ENCODE data around the gene SEPTIN8.

The SEPTIN8 gene

GRCh38 chr5:132820162-132820754, 43.2 kb upstream of the SEPTIN8 start:
- DNase-seq (peak; percentile 83), ATAC-seq (ENCODE audit: insufficient read depth, low read depth) (peak; percentile 98)
- Histone ChIP-seq H3K9ac (ENCODE audit: low read depth, low read length) (no peak overlapping the region), H3K27me3 (ENCODE audit: insufficient read depth, low read length, poor library complexity) (no peaks in the 10 kb centered on the region), H3K4me1 (ENCODE audit: insufficient read depth, low read length) (no peaks in the 10 kb centered on the region), H3K79me2 (ENCODE audit: insufficient read depth, low read length) (no peaks in the 10 kb centered on the region), H3K9me3 (ENCODE audit: insufficient read depth, low read length, severe bottlenecking) (no peaks in the 10 kb centered on the region), H2AFZ (ENCODE audit: low read depth, low read length) (no peak overlapping the region), H3K4me2 (ENCODE audit: insufficient read depth, low read length) (no peak overlapping the region), H3K36me3 (ENCODE audit: insufficient read depth, low read length) (no peaks in the 10 kb centered on the region), H3K27ac (ENCODE audit: low read length) (no peak overlapping the region), H4K20me1 (ENCODE audit: insufficient read depth, low read length) (no peaks in the 10 kb centered on the region), H3K4me3 (ENCODE audit: low read depth in 1 of 2, low read length in 2 of 2) (no peak overlapping the region)
- no peak for TF ChIP-seq EZH2 (IDR thresholded peaks at IDR 0.05; ENCODE audit: borderline replicate concordance, low read depth, low read length, severe bottlenecking)
- TF ChIP-seq CTCF (IDR thresholded peaks at IDR 0.05; ENCODE audit: borderline replicate concordance, extremely low read depth, low read length, poor library complexity, severe bottlenecking): peak; percentile 88

DNA sequence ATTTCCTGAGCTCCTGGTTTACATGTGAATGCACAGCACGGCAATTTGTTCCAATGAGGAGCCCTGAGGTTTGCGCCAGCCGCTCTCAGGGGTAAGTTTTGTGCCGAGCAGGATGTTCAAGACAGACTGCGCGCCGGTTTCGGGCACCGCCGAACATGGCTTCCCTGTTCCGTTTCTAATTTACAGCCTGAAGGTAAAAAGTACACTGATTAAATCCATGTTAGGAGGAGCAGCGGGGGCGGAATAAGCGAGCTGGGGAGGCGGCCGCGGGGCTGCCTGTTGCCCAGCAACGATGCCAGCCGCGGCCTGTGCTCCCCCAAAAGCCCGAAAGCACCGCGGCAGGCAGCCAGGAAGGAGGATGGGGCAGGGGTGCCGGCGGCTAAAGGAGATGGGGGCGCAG, 42.4 kb upstream of the SEPTIN8 start:
- TF ChIP-seq CTCF (IDR thresholded peaks at IDR 0.05; ENCODE audit: borderline replicate concordance, extremely low read depth, low read length, poor library complexity, severe bottlenecking) (no peak), EZH2 (IDR thresholded peaks at IDR 0.05; ENCODE audit: borderline replicate concordance, low read depth, low read length, severe bottlenecking) (no peak)
- no peaks in the 10 kb centered on the region for H3K9me3 ChIP-seq (ENCODE audit: insufficient read depth, low read length, severe bottlenecking)
- no peak overlapping the region for H2AFZ ChIP-seq (ENCODE audit: low read depth, low read length)
- H4K20me1 ChIP-seq (ENCODE audit: insufficient read depth, low read length): no peaks in the 10 kb centered on the region
- no peak overlapping the region for H3K4me3 ChIP-seq (ENCODE audit: low read depth in 1 of 2, low read length in 2 of 2)
- H3K27me3 ChIP-seq (ENCODE audit: insufficient read depth, low read length, poor library complexity): no peaks in the 10 kb centered on the region
- no peaks in the 10 kb centered on the region for H3K79me2 ChIP-seq (ENCODE audit: insufficient read depth, low read length)
- no peaks in the 10 kb centered on the region for H3K4me1 ChIP-seq (ENCODE audit: insufficient read depth, low read length)
- ATAC-seq (ENCODE audit: insufficient read depth, low read depth): no peak
- H3K9ac ChIP-seq (ENCODE audit: low read depth, low read length): no peak overlapping the region
- no peak for DNase-seq
- no peak overlapping the region for H3K4me2 ChIP-seq (ENCODE audit: insufficient read depth, low read length)
- no peak overlapping the region for H3K27ac ChIP-seq (ENCODE audit: low read length)
- H3K36me3 ChIP-seq (ENCODE audit: insufficient read depth, low read length): no peaks in the 10 kb centered on the region

DNA sequence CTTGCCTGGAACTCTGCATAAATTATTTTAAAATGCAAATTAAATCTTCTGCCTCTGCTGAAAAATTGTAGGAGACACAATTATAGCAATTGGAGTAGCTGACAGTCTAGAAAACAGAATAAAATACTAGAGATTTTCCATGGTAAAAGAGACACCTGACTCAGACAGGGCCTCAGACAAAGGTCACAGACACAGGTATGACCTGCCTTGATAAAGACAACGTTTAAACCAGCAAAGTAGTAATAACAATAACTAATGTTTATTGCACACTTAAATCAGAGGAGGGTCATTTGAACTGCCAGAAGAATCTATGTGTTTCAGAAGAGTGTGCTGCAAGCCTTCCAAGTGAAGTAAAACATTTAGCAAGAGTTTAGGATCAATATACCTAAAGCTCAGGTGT, 40.0 kb upstream of the SEPTIN8 start:
- Histone ChIP-seq H4K20me1 (ENCODE audit: insufficient read depth, low read length) (no peaks in the 10 kb centered on the region), H3K4me1 (ENCODE audit: insufficient read depth, low read length) (no peaks in the 10 kb centered on the region), H3K4me2 (ENCODE audit: insufficient read depth, low read length) (no peak overlapping the region), H2AFZ (ENCODE audit: low read depth, low read length) (no peak overlapping the region), H3K9me3 (ENCODE audit: insufficient read depth, low read length, severe bottlenecking) (no peaks in the 10 kb centered on the region), H3K4me3 (ENCODE audit: low read depth in 1 of 2, low read length in 2 of 2) (no peak overlapping the region), H3K9ac (ENCODE audit: low read depth, low read length) (no peak overlapping the region), H3K79me2 (ENCODE audit: insufficient read depth, low read length) (no peaks in the 10 kb centered on the region), H3K36me3 (ENCODE audit: insufficient read depth, low read length) (no peaks in the 10 kb centered on the region), H3K27me3 (ENCODE audit: insufficient read depth, low read length, poor library complexity) (peaks cover 3% of the 10 kb centered on the region), H3K27ac (ENCODE audit: low read length) (no peak overlapping the region)
- no peak for TF ChIP-seq EZH2 (IDR thresholded peaks at IDR 0.05; ENCODE audit: borderline replicate concordance, low read depth, low read length, severe bottlenecking)
- TF ChIP-seq CTCF (IDR thresholded peaks at IDR 0.05; ENCODE audit: borderline replicate concordance, extremely low read depth, low read length, poor library complexity, severe bottlenecking): no peak
- ATAC-seq (ENCODE audit: insufficient read depth, low read depth) (no peak), DNase-seq (no peak)
